Measurements from ENCODE around the gene ATP6V1E1. TPM values are rescaled to one million over a fixed set of nuclear protein-coding genes. Genes with fewer than 3 reads are reported as not detected.

ATP6V1E1 gene
- total RNA-seq, 1 donor from 2014 or later, result 73.9 TPM

- Mint-ChIP-seq H3K36me3 (ENCODE audit: low read depth) (peaks cover 57% of the 10 kb centered on the region), H3K4me3 (no peak overlapping the region), H3K9me3 (peaks cover 4% of the 10 kb centered on the region), H3K27ac (no peak overlapping the region), H3K27me3 (no peaks in the 10 kb centered on the region), H3K4me1 (peaks cover 12% of the 10 kb centered on the region)
- intact Hi-C loops (cut with micrococcal nuclease), result no loop called here
- POLR2A ChIA-PET, result no interaction called here
- CTCF ChIA-PET, result no interaction called here
- ATAC-seq (ENCODE audit: low read depth) (no peak), DNase-seq (no peak)
- no peak for TF ChIP-seq CTCF (IDR thresholded peaks at IDR 0.05)
Measured at GRCh38 chr22:17665854-17666253, 37.3 kb upstream of the ATP6V1E1 start.

- ATAC-seq (ENCODE audit: low read depth) (no peak), DNase-seq (no peak)
- peaks cover 4% of the 10 kb centered on the region for H3K9me3 Mint-ChIP-seq
- CTCF ChIA-PET, result no interaction called here
- no peak for TF ChIP-seq CTCF (IDR thresholded peaks at IDR 0.05)
- peaks cover 58% of the 10 kb centered on the region for H3K36me3 Mint-ChIP-seq (ENCODE audit: low read depth)
- POLR2A ChIA-PET, result no interaction called here
- H3K4me3 Mint-ChIP-seq, result no peak overlapping the region
- H3K27ac Mint-ChIP-seq, result no peak overlapping the region
- H3K27me3 Mint-ChIP-seq, result no peaks in the 10 kb centered on the region
- peaks cover 12% of the 10 kb centered on the region for H3K4me1 Mint-ChIP-seq
- intact Hi-C loops (cut with micrococcal nuclease), result no loop called here
Measured at GRCh38 chr22:17665248-17665647, 36.7 kb upstream of the ATP6V1E1 start.

- H3K27ac Mint-ChIP-seq, result no peak overlapping the region
- CTCF ChIA-PET, result no interaction called here
- peaks cover 55% of the 10 kb centered on the region for H3K36me3 Mint-ChIP-seq (ENCODE audit: low read depth)
- no peak for ATAC-seq (ENCODE audit: low read depth)
- no peak for TF ChIP-seq CTCF (IDR thresholded peaks at IDR 0.05)
- peaks cover 6% of the 10 kb centered on the region for H3K4me1 Mint-ChIP-seq
- intact Hi-C loops (cut with micrococcal nuclease), result no loop called here
- H3K4me3 Mint-ChIP-seq, result no peak overlapping the region
- POLR2A ChIA-PET, result no interaction called here
- H3K27me3 Mint-ChIP-seq, result no peaks in the 10 kb centered on the region
- no peak for DNase-seq
- H3K9me3 Mint-ChIP-seq, result peaks cover 4% of the 10 kb centered on the region
Measured at GRCh38 chr22:17664414-17665055, 36.0 kb upstream of the ATP6V1E1 start.

GRCh38 chr22:17656870-17657395, 28.4 kb upstream of the ATP6V1E1 start:
- CTCF ChIA-PET, result no interaction called here
- no peaks in the 10 kb centered on the region for H3K9me3 Mint-ChIP-seq
- ATAC-seq (ENCODE audit: low read depth) (no peak), DNase-seq (no peak)
- H3K4me3 Mint-ChIP-seq, result no peak overlapping the region
- H3K4me1 Mint-ChIP-seq, result no peaks in the 10 kb centered on the region
- H3K27ac Mint-ChIP-seq, result no peak overlapping the region
- intact Hi-C loops (cut with micrococcal nuclease), result no loop called here
- TF ChIP-seq CTCF (IDR thresholded peaks at IDR 0.05), result no peak
- no peaks in the 10 kb centered on the region for H3K27me3 Mint-ChIP-seq
- peaks cover 38% of the 10 kb centered on the region for H3K36me3 Mint-ChIP-seq (ENCODE audit: low read depth)
- POLR2A ChIA-PET, result no interaction called here

- Mint-ChIP-seq H3K9me3 (no peaks in the 10 kb centered on the region), H3K27me3 (no peaks in the 10 kb centered on the region), H3K36me3 (ENCODE audit: low read depth) (peaks cover 28% of the 10 kb centered on the region), H3K4me3 (no peak overlapping the region), H3K27ac (no peak overlapping the region), H3K4me1 (no peaks in the 10 kb centered on the region)
- CTCF ChIA-PET, result interaction anchor here (1.3 kb wide), 1 partner anchor 97 kb away, joined by 4 read pairs; no protein-coding TSS in a partner anchor
- intact Hi-C loops (cut with micrococcal nuclease), result no loop called here
- DNase-seq (no peak), ATAC-seq (ENCODE audit: low read depth) (no peak)
- TF ChIP-seq CTCF (IDR thresholded peaks at IDR 0.05), result no peak
- POLR2A ChIA-PET, result no interaction called here
Measured at GRCh38 chr22:17655289-17655688, 26.7 kb upstream of the ATP6V1E1 start.

Data from activated B cell treated with CpG ODN at 0.5 μM for 24 hours (primary cell).